NK-92 (cell line): ENCODE results near the gene KAZN.

ENCODE experiments used
- DNase-seq: peaks from one replicate; lab custom pipeline; 2025; ENCODE audit not compliant: unreplicated experiment; lab: John Stamatoyannopoulos, UW

The KAZN gene

DNA sequence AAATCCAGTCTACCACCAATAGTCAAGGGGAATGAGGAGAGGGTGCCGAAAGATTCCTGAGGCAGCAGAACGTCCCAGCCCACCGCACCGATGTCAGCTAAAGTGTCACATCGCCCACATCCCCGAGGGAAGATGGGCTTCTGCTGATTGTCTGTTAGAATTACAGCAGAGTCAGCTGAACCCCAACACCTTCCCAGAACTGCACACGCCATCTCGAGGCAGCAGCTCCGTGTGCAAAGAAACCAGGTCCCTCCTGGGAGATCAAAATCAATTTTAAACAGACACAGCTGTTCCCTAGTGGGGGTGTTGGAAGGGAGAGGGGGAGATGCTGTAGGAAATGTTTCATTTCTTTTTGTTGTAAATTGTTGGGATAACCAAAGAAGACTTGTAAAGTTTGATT, 12.8 kb upstream of the KAZN start:
- DNase-seq, result no peak

- DNase-seq, result no peak
Measured at GRCh38 chr1:14590411-14591180, 7.9 kb upstream of the KAZN start.

- DNase-seq, result no peak
Measured at GRCh38 chr1:14591600-14591999, 6.9 kb upstream of the KAZN start.

GRCh38 chr1:14592004-14592631, 6.4 kb upstream of the KAZN start:
- no peak for DNase-seq

- DNase-seq, result no peak
Measured at GRCh38 chr1:14593302-14593701, 5.2 kb upstream of the KAZN start.

- no peak for DNase-seq
Measured at GRCh38 chr1:14594045-14594444, 4.4 kb upstream of the KAZN start.

DNA sequence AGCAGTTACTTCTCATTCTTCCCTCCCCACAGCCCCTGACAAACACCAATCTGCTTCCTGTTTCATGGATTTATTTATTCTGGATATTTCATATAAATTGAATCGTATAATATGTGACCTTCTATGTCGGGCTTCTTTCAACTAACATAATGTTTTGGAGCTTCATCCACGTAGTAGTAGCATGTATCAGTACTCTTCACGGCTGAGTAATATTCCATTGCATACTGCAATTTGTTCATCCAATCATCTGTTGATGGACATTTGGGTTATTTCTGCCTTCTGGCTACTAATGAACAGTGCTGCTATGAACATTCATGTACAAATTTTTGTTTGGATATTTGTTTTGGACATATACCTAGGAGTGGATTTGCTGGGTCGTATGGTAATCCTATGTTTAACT, 1.9 kb upstream of the KAZN start:
- no peak for DNase-seq

- no peak for DNase-seq
Measured at GRCh38 chr1:14597343-14598006, 1.0 kb upstream of the KAZN start.

DNA sequence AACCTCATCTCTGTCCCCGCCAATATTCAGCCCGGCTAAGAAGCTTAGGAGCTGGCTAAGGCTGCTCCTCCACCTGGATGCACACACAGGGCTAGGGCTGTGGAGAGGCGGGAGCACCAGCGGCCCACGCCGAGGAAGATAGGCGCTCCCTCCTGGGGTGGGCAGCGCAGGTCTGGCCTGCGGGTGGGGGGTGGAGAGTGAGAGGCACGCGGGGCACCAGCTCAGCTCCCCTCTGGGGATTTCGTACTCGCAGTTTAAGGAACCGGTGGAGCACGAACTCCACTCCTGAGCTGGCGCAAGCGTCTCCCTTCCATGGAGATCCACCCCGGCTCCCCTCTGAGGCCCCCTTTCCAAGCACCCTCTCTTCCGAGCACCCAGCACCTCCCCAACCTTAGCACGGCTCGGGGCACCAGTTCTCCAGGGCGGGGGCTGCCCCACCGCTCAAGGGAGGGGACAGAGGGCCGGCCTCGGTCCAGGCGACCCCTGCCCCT, 433 bp upstream of the KAZN start:
- DNase-seq, result no peak

DNA sequence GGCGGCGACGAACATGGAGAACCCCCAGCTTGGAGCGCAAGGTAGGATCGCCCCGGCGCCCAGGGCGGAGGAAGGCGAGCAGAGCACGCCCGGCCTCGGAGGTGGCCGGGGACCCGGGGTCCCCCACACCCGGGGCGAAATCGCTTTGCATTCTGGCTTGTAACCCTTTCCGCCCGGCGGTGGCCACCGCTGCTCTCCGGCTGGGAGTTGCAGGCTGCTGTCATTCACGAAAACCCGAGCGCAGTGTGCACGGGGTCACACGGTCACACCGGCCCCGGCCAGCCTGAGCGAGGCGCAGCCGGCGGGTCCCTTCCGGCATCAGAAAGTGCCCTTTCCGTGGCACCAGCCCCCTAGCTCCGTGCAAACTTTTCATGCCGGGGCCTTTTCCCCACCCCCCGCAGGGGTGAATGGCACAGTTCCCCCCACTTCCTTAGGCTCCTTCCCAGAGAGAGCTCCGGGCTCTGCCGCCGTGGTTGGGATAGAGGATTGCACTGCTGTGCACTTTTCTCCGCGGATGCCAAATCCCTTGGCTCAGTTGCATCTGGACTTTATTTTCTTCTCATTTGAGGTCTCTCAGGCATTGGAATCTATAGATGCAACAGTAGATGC, 802 bp downstream of the KAZN start:
- DNase-seq, result no peak

- no peak for DNase-seq
Measured at GRCh38 chr1:14599800-14600199, 1.3 kb downstream of the KAZN start.

- no peak for DNase-seq
Measured at GRCh38 chr1:14600405-14601112, 2.1 kb downstream of the KAZN start.

GRCh38 chr1:14602136-14602535, 3.7 kb downstream of the KAZN start:
- no peak for DNase-seq

DNA sequence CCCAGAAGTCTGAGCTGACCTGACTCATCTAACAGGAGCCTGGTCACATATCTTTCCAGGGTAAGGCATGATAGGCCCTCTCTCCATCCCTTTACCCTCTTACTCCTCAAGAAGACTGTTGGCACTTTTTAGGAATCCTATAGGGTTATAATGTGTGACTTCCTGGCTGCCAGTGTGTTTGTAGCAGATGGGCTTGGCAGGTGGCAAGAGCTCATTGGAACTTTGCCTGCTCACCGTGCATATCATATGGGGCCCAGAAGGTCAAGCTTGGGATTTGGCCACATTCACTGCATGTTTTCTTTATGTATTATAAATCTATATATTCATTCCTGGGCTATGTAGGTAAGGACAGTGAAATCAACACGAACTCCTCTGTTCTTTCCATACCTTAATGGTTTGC, 5.2 kb downstream of the KAZN start:
- DNase-seq, result no peak

DNA sequence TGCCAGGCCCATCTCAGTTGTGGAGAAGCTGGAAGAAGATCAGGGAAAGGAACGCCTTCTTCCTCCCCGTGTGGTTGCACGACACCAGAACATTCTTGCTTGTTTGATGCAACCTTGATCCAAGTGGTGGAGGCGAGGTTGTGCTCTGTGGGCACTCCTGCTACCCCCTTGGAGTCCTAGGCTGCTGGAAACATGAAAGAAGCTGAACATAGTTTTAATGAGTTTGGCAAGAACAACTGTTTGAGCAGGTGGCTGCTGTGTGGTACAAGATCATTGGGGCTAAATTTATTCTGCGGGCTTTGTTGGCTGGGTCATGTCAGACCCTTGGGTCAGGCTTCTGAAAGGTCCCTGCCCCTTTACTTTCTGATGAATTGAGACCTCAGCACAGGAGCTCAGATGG, 5.9 kb downstream of the KAZN start:
- DNase-seq, result no peak

DNA sequence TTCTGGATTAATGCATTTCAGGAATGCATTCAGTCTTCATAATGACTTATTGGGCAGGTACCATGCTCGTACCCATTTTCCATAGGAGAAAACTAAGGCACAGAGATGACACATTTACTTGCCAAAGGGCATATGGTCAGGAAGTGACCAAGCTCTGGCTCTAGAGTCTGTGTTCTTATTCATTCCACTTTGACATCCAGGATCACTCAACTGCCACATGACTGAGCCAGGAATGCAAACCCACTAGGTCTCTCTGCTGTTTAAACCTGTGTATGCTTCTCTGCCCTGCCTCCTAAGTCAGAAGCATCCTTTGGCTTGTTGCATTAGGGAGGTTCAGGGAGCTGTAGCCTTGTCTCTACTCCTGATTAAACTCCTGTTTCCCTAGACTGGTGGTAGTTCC, 7.5 kb downstream of the KAZN start:
- no peak for DNase-seq

- DNase-seq, result no peak
Measured at GRCh38 chr1:14606632-14607031, 8.1 kb downstream of the KAZN start.

- DNase-seq, result no peak
Measured at GRCh38 chr1:14607295-14607694, 8.8 kb downstream of the KAZN start.

DNA sequence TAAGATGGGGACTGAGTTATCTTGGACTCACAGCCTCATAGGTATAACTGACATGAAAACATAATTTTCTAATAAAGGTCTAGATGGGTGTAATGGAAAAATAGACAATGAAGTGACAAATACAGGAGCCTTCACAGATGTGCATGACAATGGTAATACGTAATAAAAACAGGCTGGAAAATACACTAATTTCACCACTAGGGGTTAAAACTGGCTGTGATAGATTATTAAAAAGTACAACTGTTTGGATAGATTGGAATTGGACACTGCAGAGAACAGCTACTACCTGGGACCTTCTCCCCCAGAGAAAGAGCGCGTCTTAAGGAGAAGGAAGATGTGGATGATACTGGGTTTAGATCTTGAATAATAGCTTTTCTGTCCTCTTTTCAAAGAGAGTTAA, 9.8 kb downstream of the KAZN start:
- no peak for DNase-seq

GRCh38 chr1:14610761-14611160, 12.3 kb downstream of the KAZN start:
- DNase-seq, result no peak

DNA sequence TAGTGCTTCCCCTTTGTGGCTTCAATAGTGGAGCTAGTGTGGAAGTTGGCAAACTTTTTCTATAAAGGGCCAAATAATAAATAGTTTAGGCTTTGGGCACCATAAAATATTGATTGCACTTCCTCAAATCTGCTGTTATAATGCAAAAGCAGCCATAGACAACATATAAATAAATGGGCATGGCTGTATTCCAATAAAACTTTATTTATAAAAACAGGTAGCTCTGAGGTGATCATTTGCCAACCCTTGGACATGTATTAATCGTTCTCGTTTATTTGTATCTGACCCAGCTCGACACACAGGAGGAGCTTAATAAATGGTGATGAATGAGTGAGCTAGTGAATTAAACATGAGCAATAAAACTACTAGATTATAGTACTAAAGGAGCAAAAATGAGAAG, 13.3 kb downstream of the KAZN start:
- DNase-seq, result no peak
